KMS-11 (cell line): ENCODE data around the gene NKX1-1.
"Not testable (repeated sequence)": the region's sequence is repeated elsewhere in the genome, so short reads cannot be mapped to it uniquely, and the experiment has no call there.

ENCODE experiments used
- H2AFZ ChIP-seq: fragments of 200-600 bp; sonication (generic); 2 replicates; pipeline ENCODE4 v1.6.1; 2016; ENCODE audit warnings: antibody characterized with exemption, mixed run types, low read depth
- H3K27ac ChIP-seq: fragments of 200-600 bp; sonication (generic); 2 replicates; pipeline ENCODE4 v1.6.1; 2016; ENCODE audit warnings: mild to moderate bottlenecking, mixed run types
- H3K27me3 ChIP-seq: fragments of 200-600 bp; sonication (generic); 2 replicates; pipeline ENCODE4 v1.6.1; 2017; ENCODE audit warnings: mild to moderate bottlenecking, low read depth, mixed run types, moderate library complexity; ENCODE audit not compliant: insufficient read depth
- H3K36me3 ChIP-seq: fragments of 200-600 bp; sonication (generic); 2 replicates; pipeline ENCODE4 v1.6.1; 2017; ENCODE audit warnings: mild to moderate bottlenecking, mixed run types; ENCODE audit not compliant: insufficient read depth
- H3K4me1 ChIP-seq: fragments of 200-600 bp; sonication (generic); 2 replicates; pipeline ENCODE4 v1.6.1; 2016; ENCODE audit warnings: mild to moderate bottlenecking, low read depth, mixed run types; ENCODE audit not compliant: poor library complexity, severe bottlenecking
- H3K4me2 ChIP-seq: fragments of 200-600 bp; sonication (generic); 2 replicates; pipeline ENCODE4 v1.7.0; 2016; ENCODE audit warnings: mild to moderate bottlenecking, mixed run types
- H3K4me3 ChIP-seq: fragments of 200-600 bp; sonication (generic); IDR thresholded peaks from 2 replicates; pipeline ENCODE4 v1.6.1; 2017; ENCODE audit warnings: low read depth, low read length, mixed read lengths; ENCODE audit not compliant: insufficient read depth
- H3K79me2 ChIP-seq: fragments of 200-600 bp; sonication (generic); 2 replicates; pipeline ENCODE4 v1.6.1; 2016; ENCODE audit warnings: low read depth, mixed run types; ENCODE audit not compliant: insufficient read depth
- H3K9ac ChIP-seq: fragments of 200-600 bp; sonication (generic); 2 replicates; pipeline ENCODE4 v1.6.1; 2016; ENCODE audit warnings: mild to moderate bottlenecking, mixed run types
- H4K20me1 ChIP-seq: fragments of 200-600 bp; sonication (generic); 2 replicates; pipeline ENCODE4 v1.6.1; 2016; ENCODE audit warnings: mild to moderate bottlenecking, mixed run types; ENCODE audit not compliant: insufficient read depth
- TF ChIP-seq, protein P1 (sequence below): fragments of 200-600 bp; sonication (generic); conservative IDR thresholded peaks from 2 replicates; pipeline ENCODE4 v1.6.1; 2017; ENCODE audit warnings: low read depth, mild to moderate bottlenecking, antibody characterized with exemption, low read length, moderate library complexity, mixed read lengths

NKX1-1 gene

DNA sequence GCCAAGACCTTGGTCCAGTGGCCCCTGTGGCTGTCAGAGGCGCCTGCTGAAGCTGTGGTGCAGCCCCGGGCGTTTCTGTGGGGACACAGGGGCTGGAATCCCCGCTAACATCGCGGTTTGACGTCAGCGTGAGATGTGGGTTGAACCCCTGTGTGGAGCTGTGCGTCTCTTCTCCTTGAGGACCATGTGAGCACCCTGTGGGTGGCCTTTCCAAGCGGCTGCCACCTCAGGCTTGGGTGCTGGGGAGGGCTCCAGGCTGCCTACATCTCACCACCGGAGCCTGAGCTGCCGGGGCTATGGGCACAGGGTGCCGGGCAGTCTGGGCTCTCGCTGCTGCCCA is 31.6 kb downstream of the NKX1-1 start:
- Histone ChIP-seq H4K20me1 (no peaks in the 10 kb centered on the region), H3K4me2 (no peak overlapping the region), H3K79me2 (no peaks in the 10 kb centered on the region), H3K27me3 (no peaks in the 10 kb centered on the region), H2AFZ (no peak overlapping the region), H3K4me1 (no peaks in the 10 kb centered on the region), H3K27ac (no peak overlapping the region), H3K4me3 (no peak overlapping the region), H3K36me3 (no peaks in the 10 kb centered on the region), H3K9ac (no peak overlapping the region)
- TF ChIP-seq, protein P1, sequence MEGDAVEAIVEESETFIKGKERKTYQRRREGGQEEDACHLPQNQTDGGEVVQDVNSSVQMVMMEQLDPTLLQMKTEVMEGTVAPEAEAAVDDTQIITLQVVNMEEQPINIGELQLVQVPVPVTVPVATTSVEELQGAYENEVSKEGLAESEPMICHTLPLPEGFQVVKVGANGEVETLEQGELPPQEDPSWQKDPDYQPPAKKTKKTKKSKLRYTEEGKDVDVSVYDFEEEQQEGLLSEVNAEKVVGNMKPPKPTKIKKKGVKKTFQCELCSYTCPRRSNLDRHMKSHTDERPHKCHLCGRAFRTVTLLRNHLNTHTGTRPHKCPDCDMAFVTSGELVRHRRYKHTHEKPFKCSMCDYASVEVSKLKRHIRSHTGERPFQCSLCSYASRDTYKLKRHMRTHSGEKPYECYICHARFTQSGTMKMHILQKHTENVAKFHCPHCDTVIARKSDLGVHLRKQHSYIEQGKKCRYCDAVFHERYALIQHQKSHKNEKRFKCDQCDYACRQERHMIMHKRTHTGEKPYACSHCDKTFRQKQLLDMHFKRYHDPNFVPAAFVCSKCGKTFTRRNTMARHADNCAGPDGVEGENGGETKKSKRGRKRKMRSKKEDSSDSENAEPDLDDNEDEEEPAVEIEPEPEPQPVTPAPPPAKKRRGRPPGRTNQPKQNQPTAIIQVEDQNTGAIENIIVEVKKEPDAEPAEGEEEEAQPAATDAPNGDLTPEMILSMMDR: no peak

- Histone ChIP-seq H4K20me1 (no peaks in the 10 kb centered on the region), H3K79me2 (no peaks in the 10 kb centered on the region), H3K27me3 (no peaks in the 10 kb centered on the region), H3K9ac (no peak overlapping the region), H3K4me1 (no peaks in the 10 kb centered on the region), H3K36me3 (no peaks in the 10 kb centered on the region), H3K4me3 (no peak overlapping the region), H2AFZ (no peak overlapping the region), H3K4me2 (no peak overlapping the region), H3K27ac (no peak overlapping the region)
- TF ChIP-seq, protein P1: no peak
These were observed 32.1 kb downstream of the NKX1-1 start for GRCh38 chr4:1373892-1374705.

DNA sequence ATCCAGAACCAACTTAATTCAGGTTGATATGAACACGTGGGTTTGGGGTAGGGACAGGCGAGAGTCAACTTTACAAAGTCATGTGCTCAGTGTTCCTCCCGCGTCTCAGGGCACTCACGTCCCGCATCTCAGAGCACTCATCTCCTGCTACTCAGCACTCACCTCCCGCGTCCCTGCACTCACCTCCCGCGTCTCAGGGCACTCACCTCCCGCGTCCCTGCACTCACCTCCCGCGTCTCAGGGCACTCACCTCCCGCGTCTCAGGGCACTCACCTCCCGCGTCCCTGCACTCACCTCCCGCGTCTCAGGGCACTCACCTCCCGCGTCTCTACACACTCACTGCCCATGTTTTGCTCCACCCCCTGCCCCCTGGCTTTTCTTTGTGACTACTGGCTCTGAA is 33.7 kb downstream of the NKX1-1 start:
- H4K20me1 ChIP-seq, H3K27me3 ChIP-seq, H3K36me3 ChIP-seq, H2AFZ ChIP-seq, H3K27ac ChIP-seq, H3K4me2 ChIP-seq, H3K79me2 ChIP-seq, H3K9ac ChIP-seq, H3K4me3 ChIP-seq, H3K4me1 ChIP-seq: not testable (repeated sequence)

- no peak overlapping the region for H3K4me2 ChIP-seq
- H3K4me3 ChIP-seq: no peak overlapping the region
- TF ChIP-seq, protein P1: no peak
- H3K27ac ChIP-seq: no peak overlapping the region
- H4K20me1 ChIP-seq: no peaks in the 10 kb centered on the region
- H3K36me3 ChIP-seq: no peaks in the 10 kb centered on the region
- no peak overlapping the region for H2AFZ ChIP-seq
- no peaks in the 10 kb centered on the region for H3K27me3 ChIP-seq
- H3K79me2 ChIP-seq: no peaks in the 10 kb centered on the region
- H3K4me1 ChIP-seq: no peaks in the 10 kb centered on the region
- no peak overlapping the region for H3K9ac ChIP-seq
These were observed 34.8 kb downstream of the NKX1-1 start for GRCh38 chr4:1371176-1372165.
